Activated T-helper 1 cell treated with Interleukin-2 at 50 U/mL for 16 hours (primary cell): Measurements from ENCODE around the gene C22orf39.

Experiments used
- DNase-seq: peaks from one replicate; pipeline ENCODE4 v3.0.0-alpha.2; 2020; ENCODE audit warnings: low read depth

C22orf39 gene

GRCh38 chr22:19430890-19431541 lies 16.5 kb downstream of the C22orf39 start:
- no peak for DNase-seq

GRCh38 chr22:19429950-19430889 lies 17.3 kb downstream of the C22orf39 start:
- DNase-seq: no peak

GRCh38 chr22:19424186-19424500 lies 23.4 kb downstream of the C22orf39 start:
- DNase-seq: no peak

- DNase-seq: no peak
These were observed 24.8 kb downstream of the C22orf39 start for GRCh38 chr22:19422440-19423301.

- no peak for DNase-seq
These were observed 27.2 kb downstream of the C22orf39 start for GRCh38 chr22:19420321-19420720.

GRCh38 chr22:19419464-19420178 lies 27.9 kb downstream of the C22orf39 start:
- no peak for DNase-seq

- DNase-seq: no peak
These were observed 28.4 kb downstream of the C22orf39 start for GRCh38 chr22:19419086-19419463.

- DNase-seq: no peak
These were observed 34.6 kb downstream of the C22orf39 start for GRCh38 chr22:19412923-19413322.

GRCh38 chr22:19412478-19412877 lies 35.0 kb downstream of the C22orf39 start:
- DNase-seq: no peak

GRCh38 chr22:19411690-19412045 lies 35.8 kb downstream of the C22orf39 start:
- DNase-seq: no peak

GRCh38 chr22:19410941-19411689 lies 36.4 kb downstream of the C22orf39 start:
- no peak for DNase-seq

- DNase-seq: no peak
These were observed 39.6 kb downstream of the C22orf39 start for GRCh38 chr22:19407649-19408606.

- DNase-seq: no peak
These were observed 40.7 kb downstream of the C22orf39 start for GRCh38 chr22:19406846-19407245.

GRCh38 chr22:19406281-19406811 lies 41.2 kb downstream of the C22orf39 start:
- DNase-seq: no peak

GRCh38 chr22:19405652-19406051 lies 41.9 kb downstream of the C22orf39 start:
- no peak for DNase-seq

GRCh38 chr22:19405133-19405532 lies 42.4 kb downstream of the C22orf39 start:
- DNase-seq: no peak

GRCh38 chr22:19404676-19405075 lies 42.8 kb downstream of the C22orf39 start:
- DNase-seq: no peak

- DNase-seq: no peak
These were observed 44.8 kb downstream of the C22orf39 start for GRCh38 chr22:19402642-19403191.

GRCh38 chr22:19401483-19401882 lies 46.0 kb downstream of the C22orf39 start:
- DNase-seq: no peak
